ENCODE data around the gene OR2S2.
"Not testable (repeated sequence)": the region's sequence is repeated elsewhere in the genome, so short reads cannot be mapped to it uniquely, and the experiment has no call there.

OR2S2 gene

GRCh38 chr9:35962126-35962906 lies 4.4 kb upstream of the OR2S2 start:
- DNase-seq (ENCODE audit: low spot score): no peak

DNA sequence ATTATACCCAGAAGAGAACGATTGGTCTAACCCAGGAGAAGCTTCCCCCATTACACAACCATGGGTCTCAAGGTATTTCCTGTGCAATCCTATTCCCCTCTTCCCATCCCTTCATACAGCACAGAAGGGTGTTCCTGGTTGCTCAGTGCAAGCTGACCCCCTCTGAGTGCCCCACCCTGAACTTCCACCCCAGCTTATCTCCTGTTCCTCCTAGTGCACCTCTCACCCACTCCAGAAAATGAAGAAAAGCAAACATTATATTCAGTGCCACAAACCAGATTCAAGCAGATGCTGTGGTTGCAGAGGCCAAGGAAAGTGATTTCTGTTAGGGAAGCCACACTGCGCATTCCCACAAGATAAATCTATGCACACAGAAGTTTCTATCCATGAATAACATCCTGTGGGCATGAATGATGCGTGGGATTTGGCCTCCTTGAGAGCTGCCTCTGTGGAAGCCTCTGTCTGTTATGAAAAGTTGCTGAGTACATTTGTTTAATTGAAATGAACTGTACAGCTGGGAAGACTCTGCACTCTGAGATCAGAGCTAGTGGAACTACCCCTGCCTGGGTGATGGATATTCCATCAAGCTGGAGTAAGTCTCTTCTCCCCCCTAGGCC lies 2.2 kb upstream of the OR2S2 start:
- DNase-seq (ENCODE audit: low spot score): no peak

DNA sequence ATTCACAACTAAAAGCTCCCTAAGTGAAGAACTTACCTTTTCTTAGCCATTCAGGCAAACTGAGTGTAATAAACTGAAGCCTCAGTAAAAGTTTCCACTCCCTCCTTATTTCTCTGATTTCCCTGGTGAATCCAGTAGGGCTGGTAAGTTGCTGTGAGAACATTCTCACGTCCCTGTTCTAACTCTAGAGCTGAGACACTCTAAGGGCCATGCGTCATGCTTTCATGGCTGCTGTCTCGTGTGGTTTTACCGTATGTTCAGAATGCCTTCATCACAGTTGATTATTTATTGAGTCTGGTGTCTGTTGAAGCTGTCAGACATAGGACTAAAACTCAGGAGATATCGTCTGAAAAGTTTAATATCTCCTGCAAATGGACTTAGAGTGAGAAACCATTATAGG lies 1.3 kb downstream of the OR2S2 start:
- no peak for DNase-seq (ENCODE audit: low spot score)

DNA sequence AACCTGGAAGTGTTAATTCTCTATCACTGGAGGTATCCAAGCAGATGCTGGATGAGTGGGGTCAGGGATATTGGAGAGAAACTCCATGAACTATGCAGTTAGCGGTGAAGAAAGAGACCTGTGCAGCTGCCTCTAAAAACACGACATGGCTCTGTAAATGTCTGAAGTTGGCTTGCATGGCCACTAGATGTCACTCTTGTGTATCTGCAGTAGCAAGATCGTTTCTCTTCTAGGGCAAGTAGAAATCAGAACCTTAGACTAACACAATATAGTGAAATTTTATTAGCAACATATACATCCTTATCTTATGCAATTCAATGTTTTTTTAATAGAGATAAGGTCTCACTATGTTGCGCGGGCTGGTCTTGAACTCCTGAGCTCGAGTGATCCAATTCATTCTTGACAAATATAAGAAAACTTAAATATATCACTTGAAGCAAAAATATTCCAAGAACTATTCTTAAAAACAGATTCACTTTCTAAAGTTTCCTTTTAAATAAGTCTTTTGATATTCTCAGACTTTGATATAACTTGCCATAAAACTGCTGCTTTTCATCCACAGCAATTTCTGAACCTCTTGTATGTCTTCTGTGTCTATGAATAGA lies 2.9 kb downstream of the OR2S2 start:
- DNase-seq (ENCODE audit: low spot score): peak; percentile 81

- DNase-seq (ENCODE audit: low spot score): no peak
Measured at GRCh38 chr9:35952526-35953191, 5.3 kb downstream of the OR2S2 start.

DNA sequence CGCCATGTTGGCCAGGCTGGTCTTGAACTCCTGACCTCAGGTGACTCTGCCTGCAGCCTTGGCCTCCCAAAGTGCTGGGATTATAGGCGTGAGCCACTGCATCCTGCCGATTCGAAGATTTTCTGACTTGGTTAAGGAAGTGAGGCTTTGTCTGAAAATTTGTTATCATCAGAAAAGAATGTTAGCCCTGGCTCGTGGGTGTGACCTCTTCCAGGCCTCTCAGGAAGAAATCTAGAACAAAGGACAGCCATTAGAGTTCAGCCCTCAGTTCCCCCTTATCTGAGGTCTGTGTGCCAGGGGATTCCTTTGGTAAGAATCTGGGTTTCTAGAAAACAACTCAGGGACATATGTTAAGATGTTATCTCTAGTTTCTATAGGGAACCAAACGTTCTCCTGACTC lies 6.2 kb downstream of the OR2S2 start:
- no peak for DNase-seq (ENCODE audit: low spot score)

DNA sequence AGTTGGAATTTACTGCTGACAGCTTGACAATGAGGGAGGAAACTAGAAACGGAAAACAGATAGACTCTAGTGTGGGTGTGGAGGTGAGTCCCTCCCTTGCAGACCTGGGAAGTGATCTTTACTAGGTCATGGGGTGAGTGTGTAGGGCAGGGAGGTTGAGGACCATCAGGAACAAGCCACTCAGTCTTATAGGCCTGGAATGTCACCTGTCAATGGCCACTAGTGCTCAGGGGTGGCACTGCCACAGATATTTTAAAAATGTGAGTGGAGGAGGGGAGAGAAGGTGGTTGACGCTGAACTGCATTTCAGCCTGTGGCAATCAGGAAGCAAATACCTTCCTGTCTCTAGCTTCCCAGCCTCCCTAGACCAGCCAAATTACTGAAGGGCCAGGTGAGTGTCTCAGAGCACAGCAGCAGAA lies 9.0 kb downstream of the OR2S2 start:
- peak; percentile 78 for DNase-seq (ENCODE audit: low spot score)

- DNase-seq (ENCODE audit: low spot score): no peak
Measured at GRCh38 chr9:35948451-35948850, 9.5 kb downstream of the OR2S2 start.

DNA sequence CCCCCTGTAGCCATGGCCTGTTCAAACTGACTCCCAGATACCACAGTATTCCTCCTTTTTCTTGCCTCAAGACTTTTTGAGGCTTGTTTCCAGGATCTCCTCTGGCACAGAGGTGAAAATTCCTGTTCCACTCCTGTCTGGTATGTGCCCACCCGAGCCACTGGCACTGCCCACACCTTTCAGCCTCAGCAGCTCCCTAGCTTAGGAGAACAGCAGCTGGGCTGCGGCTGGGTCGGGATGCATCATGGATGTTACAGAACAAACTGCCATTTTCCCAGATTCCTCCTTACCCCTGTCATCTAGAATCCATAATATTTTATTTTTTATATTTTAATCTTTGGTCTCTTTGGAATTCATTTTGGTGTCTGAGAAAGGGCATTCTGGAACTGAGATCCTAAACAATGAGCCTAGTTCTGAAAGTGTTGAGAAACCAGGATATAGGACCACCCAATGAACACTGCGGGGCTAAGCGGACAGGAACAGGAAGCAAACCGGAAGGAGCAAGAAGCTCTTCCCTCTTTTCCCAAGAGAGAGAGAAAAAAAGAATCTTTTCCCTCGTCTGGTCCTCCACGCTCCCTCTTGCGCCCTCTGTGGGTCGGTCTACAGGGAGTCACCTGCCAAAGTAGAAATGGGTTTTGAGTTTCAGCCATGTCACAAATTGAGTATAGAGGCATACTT lies 12.5 kb downstream of the OR2S2 start:
- DNase-seq (ENCODE audit: low spot score): peak; percentile 52

GRCh38 chr9:35944841-35945240 lies 13.1 kb downstream of the OR2S2 start:
- no peak for DNase-seq (ENCODE audit: low spot score)

DNA sequence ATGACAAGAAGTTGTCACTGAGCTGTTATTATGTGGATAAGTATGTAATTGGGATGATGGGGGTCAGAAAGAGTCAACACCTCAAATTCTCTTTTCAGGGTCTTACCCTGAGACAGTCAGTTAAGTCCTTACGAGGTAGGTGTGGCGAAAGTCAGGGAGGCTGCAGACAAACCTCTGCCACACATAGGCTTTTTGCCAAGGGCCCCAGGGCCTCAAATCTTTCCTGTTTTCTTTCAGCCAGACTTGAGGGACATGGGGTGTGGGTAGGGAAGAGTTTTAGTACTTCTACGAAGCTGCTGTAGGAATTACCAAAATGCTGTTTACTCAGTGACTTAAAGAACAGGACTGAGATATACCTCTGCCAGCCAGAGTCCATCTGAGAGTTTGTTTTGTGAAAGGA lies 13.8 kb downstream of the OR2S2 start:
- DNase-seq (ENCODE audit: low spot score): no peak

- no peak for DNase-seq (ENCODE audit: low spot score)
Measured at GRCh38 chr9:35942286-35942685, 15.7 kb downstream of the OR2S2 start.

- peak; percentile 74 for DNase-seq (ENCODE audit: low spot score)
Measured at GRCh38 chr9:35940458-35941407, 17.2 kb downstream of the OR2S2 start.

- no peak for DNase-seq (ENCODE audit: low spot score)
Measured at GRCh38 chr9:35939679-35940250, 18.2 kb downstream of the OR2S2 start.

- DNase-seq (ENCODE audit: low spot score): no peak
Measured at GRCh38 chr9:35938474-35939356, 19.2 kb downstream of the OR2S2 start.

- no peak for DNase-seq (ENCODE audit: low spot score)
Measured at GRCh38 chr9:35937227-35937626, 20.7 kb downstream of the OR2S2 start.

- DNase-seq (ENCODE audit: low spot score): no peak
Measured at GRCh38 chr9:35935755-35936509, 22.0 kb downstream of the OR2S2 start.

DNA sequence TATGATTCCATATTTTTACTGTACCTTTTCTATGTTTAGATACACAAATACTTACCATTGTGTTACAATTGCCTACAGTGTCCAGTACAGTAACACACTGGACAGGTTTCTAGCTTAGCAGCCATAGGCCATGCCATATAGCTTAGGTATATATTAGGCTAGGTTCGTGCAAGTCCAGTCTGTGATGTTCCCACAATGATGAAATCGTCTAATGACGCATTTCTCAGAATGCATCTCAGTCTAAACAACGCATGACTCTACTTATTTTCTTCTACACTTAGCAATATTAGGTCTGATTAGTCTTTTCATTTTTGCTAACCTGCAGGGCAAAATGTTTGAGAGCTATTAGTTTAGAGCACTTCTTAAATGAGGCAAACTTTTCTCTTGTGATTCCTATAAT lies 22.7 kb downstream of the OR2S2 start:
- no peak for DNase-seq (ENCODE audit: low spot score)

DNA sequence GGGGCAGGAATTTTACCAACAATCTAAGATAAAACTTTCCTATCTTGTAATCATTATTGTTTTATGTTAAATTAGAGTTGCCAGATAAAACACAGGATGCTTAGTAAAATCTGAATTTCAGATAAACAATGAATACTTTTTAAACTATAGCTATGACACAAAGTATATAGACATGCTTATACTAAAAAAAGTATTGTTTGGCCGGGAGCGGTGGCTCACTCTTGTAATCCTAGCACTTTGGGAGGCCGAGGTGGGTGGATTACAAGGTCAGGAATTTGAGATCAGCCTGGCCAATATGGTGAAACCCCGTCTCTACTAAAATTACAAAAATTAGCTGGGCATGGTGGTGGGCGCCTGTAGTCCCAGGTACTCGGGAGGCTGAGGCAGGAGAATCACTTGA lies 23.9 kb downstream of the OR2S2 start:
- not testable (repeated sequence) for DNase-seq (ENCODE audit: low spot score)

Data from SW480 (cell line).